SK-N-SH (cell line): ENCODE data around the gene MED8. TPM values are rescaled to one million over a fixed set of nuclear protein-coding genes. Genes with fewer than 3 reads are reported as not detected.

Experiments used
- CTCF ChIA-PET: fragments of 300-600, 350-600 bp; formaldehyde crosslinking; extraction: SDS; loops from one replicate; lab custom pipeline; 2021; lab: Yijun Ruan, JAX
- POLR2A ChIA-PET: fragments of 350-600 bp; sonication (Branson Sonifier 250); formaldehyde crosslinking; extraction: SDS; loops from one replicate; lab custom pipeline; 2020; ENCODE audit warnings: antibody characterized with exemption, inconsistent platforms; lab: Yijun Ruan, JAX
- DNase-seq: peaks from one replicate; pipeline ENCODE4 v3.0.0; 2012
- H2AFZ ChIP-seq: fragments of 200-600 bp; sonication (generic); 2 replicates; pipeline ENCODE4 v1.8.1; 2016; ENCODE audit warnings: antibody characterized with exemption, mild to moderate bottlenecking, low read depth
- H3F3A ChIP-seq: fragments of 200-600 bp; sonication (generic); replicated peaks from 2 replicates; pipeline ENCODE3; 2016; ENCODE audit warnings: antibody characterized with exemption, mild to moderate bottlenecking; ENCODE audit not compliant: insufficient read depth
- H3K27ac ChIP-seq, 2 experiments: fragments of 200-500 bp in 1 of 2; fragments of 200-600 bp in 1 of 2; sonication (Bioruptor generic) in 1 of 2; sonication (generic), shearing (Covaris generic) in 1 of 2; 2 replicates each; pipeline versions ENCODE4 v1.5.1 to v1.6.1; 2014 to 2016; ENCODE audit warnings: low read depth in 2 of 2, inconsistent platforms in 1 of 2, low read length in 1 of 2, mild to moderate bottlenecking in 1 of 2, mixed read lengths in 1 of 2
- H3K27me3 ChIP-seq: fragments of 200-600 bp; sonication (generic), shearing (Covaris generic); 2 replicates; pipeline ENCODE4 v1.6.1; 2016; ENCODE audit warnings: mixed run types; ENCODE audit not compliant: insufficient read depth
- H3K36me3 ChIP-seq, 2 experiments: fragments of 200-500 bp in 1 of 2; fragments of 200-600 bp in 1 of 2; sonication (Bioruptor generic) in 1 of 2; sonication (generic) in 1 of 2; replicated peaks in 1 of 2; 2 replicates each; pipeline versions ENCODE3 to v1.5.1; 2014 to 2016; ENCODE audit warnings: low read length in 1 of 2, mild to moderate bottlenecking in 1 of 2; ENCODE audit not compliant: insufficient read depth in 2 of 2, control insufficient read depth in 1 of 2
- H3K4me1 ChIP-seq, 2 experiments: fragments of 200-500 bp in 1 of 2; fragments of 200-600 bp in 1 of 2; sonication (Bioruptor generic) in 1 of 2; sonication (generic), shearing (Covaris generic) in 1 of 2; 2 replicates each; pipeline versions ENCODE4 v1.5.1 to v1.6.1; 2014 to 2016; ENCODE audit warnings: low read depth in 1 of 2, low read length in 1 of 2, mixed run types in 1 of 2; ENCODE audit not compliant: insufficient read depth in 2 of 2, control insufficient read depth in 1 of 2
- H3K4me2 ChIP-seq: fragments of 200-600 bp; sonication (generic), shearing (Covaris generic); 2 replicates; pipeline ENCODE4 v1.6.1; 2017; ENCODE audit warnings: mixed run types
- H3K4me3 ChIP-seq, 2 experiments: fragments of 200-500 bp in 1 of 2; fragments of 200-600 bp in 1 of 2; sonication (Bioruptor generic) in 1 of 2; sonication (generic), shearing (Covaris generic) in 1 of 2; 2 replicates each; pipeline versions ENCODE4 v1.5.1 to v1.8.1; 2014 to 2016; ENCODE audit warnings: low read depth in 2 of 2, inconsistent platforms in 1 of 2, low read length in 1 of 2, mild to moderate bottlenecking in 1 of 2, mixed read lengths in 1 of 2, moderate library complexity in 1 of 2
- H3K79me2 ChIP-seq: fragments of 200-600 bp; sonication (generic); 2 replicates; pipeline ENCODE4 v1.8.1; 2017; ENCODE audit warnings: mild to moderate bottlenecking; ENCODE audit not compliant: insufficient read depth
- H3K9ac ChIP-seq: fragments of 200-600 bp; sonication (generic); 2 replicates; pipeline ENCODE4 v1.6.1; 2017; ENCODE audit warnings: mixed run types
- H3K9me2 ChIP-seq: fragments of 200-600 bp; sonication (generic); 2 replicates; pipeline ENCODE4 v1.6.1; 2017; ENCODE audit warnings: mixed run types
- H3K9me3 ChIP-seq: fragments of 200-600 bp; sonication (generic); 2 replicates; pipeline ENCODE4 v1.6.1; 2017; ENCODE audit warnings: mixed run types, mild to moderate bottlenecking, moderate library complexity
- H4K20me1 ChIP-seq: fragments of 200-600 bp; sonication (generic); 2 replicates; pipeline ENCODE4 v1.6.1; 2017; ENCODE audit warnings: mild to moderate bottlenecking, mixed run types; ENCODE audit not compliant: insufficient read depth
- ELF1 ChIP-seq: IDR thresholded peaks from 2 replicates; pipeline ENCODE4 v1.4.0; 2012
- EZH2phosphoT487 ChIP-seq: fragments of 200-600 bp; sonication (generic); IDR thresholded peaks from 2 replicates; pipeline ENCODE4 v1.6.1; 2017; ENCODE audit warnings: low read depth, mixed run types, mild to moderate bottlenecking, antibody characterized with exemption, moderate library complexity, borderline replicate concordance
- FOXJ3 ChIP-seq: sonication (generic); formaldehyde crosslinking; IDR thresholded peaks from 2 replicates; pipeline ENCODE4 v1.5.1; 2020; ENCODE audit warnings: mild to moderate bottlenecking, missing genetic modification reagents
- FOXM1 ChIP-seq: IDR thresholded peaks from 2 replicates; pipeline ENCODE4 v1.4.0; 2012; ENCODE audit warnings: low read depth, mild to moderate bottlenecking
- GABPA ChIP-seq: IDR thresholded peaks from 2 replicates; pipeline ENCODE4 v1.4.0; 2012; ENCODE audit warnings: low read depth, mild to moderate bottlenecking
- JUND ChIP-seq: IDR thresholded peaks from 2 replicates; pipeline ENCODE4 v1.4.0; 2012
- MAX ChIP-seq: IDR thresholded peaks from 2 replicates; pipeline ENCODE4 v1.4.0; 2012; ENCODE audit warnings: low read depth
- REST ChIP-seq: IDR thresholded peaks from 2 replicates; pipeline ENCODE4 v1.6.1; 2012; ENCODE audit warnings: mild to moderate bottlenecking, low read depth, low read length, moderate library complexity
- RXRA ChIP-seq: IDR thresholded peaks from 2 replicates; pipeline ENCODE4 v1.4.0; 2012; ENCODE audit warnings: low read depth, mild to moderate bottlenecking, borderline replicate concordance
- SIN3A ChIP-seq: IDR thresholded peaks from 2 replicates; pipeline ENCODE4 v1.6.1; 2012; ENCODE audit warnings: low read depth, mild to moderate bottlenecking, low read length, moderate library complexity, borderline replicate concordance
- TAF1 ChIP-seq: IDR thresholded peaks from 2 replicates; pipeline ENCODE4 v1.6.1; 2012; ENCODE audit warnings: low read depth, mild to moderate bottlenecking, low read length, moderate library complexity, borderline replicate concordance
- TCF12 ChIP-seq: IDR thresholded peaks from 2 replicates; pipeline ENCODE4 v1.4.0; 2012
- WGBS: methylation state at CpG from one replicate; pipeline ENCODE4 v1.1.6; 2017; ENCODE audit warnings: low lambda C conversion rate; 5-methylcytosine and 5-hydroxymethylcytosine counted together
- polyA plus RNA-seq, 3 experiments: library from polyadenylated mRNA; depleted of rRNA; stranded (reverse); fragments of >200 nt; gene quantifications; 2 replicates each; pipeline ENCODE4 v1.2.3, GENCODE V29; 2012

The MED8 gene
- polyA plus RNA-seq, 1 of the 3 experiments (the other 2 are of a cell fraction), result 33.7 TPM

DNA sequence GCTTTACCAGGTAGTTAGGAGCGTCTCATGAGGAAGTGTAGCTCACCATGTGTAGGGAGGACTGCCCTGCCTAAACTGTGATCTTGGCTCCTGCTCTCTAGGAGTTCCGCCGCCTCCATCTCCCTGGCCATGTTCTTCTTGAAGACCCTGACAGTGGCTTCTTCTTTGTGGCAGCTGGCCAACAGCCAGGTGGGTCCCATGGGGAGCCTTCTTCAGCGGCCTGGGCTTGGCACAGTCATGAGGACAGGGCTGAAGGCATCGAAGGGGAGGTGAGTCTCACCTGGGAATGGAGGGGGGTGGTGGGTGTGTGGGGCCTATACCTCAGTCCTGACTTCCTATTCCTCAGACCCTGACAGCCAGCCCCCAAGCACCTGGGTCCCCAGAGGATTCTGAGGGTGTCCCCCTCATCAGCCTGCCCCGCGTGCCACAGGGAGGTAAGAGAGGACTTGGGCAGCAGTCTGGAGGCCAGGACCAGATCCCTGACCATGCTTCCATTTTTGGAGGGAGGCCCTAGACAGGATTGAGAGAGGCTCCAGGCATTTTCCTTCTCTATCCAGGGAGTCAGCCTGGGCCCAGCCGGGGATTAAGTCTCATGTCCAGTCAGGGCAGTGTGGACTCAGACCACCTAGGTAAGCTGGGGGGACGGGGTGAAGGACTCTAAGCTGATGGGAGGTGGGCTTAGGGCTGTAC lies 42.7 kb upstream of the MED8 start:
- 93% methylated on average over 7 of the region's 9 CpGs for WGBS
- CTCF ChIA-PET, result interaction anchor here (0.6 to 1.8 kb wide), 4 partner anchors 11 to 205 kb away, joined by 3 to 4 read pairs (median 3); no protein-coding TSS in a partner anchor

DNA sequence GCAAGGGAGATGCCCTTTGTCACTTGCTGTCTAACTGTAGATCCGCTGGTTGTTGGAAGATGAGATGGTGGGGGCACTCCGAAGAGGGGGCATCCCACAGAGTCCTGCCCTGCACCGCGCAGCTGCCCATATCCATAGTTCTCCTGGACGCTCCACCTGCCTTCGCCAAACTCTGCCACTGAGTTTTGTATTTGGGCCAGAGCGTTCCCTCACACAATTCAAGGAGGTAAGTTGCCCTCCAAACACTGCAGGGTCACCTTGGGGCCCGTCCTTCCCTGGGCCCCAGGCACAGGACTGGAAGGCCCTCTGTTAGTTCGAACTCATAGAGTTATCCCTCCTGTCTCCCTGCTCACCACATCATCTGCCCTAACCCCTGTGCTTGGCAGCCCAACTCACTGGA lies 42.1 kb upstream of the MED8 start:
- no peak overlapping the region for H2AFZ ChIP-seq
- H3K9me3 ChIP-seq, result no peaks in the 10 kb centered on the region
- POLR2A ChIA-PET, result no interaction called here
- no peak overlapping the region for H3K4me3 ChIP-seq
- H3K27ac ChIP-seq, result no peak overlapping the region
- peaks cover 28 to 85% of the 10 kb centered on the region in 2 experiments for H3K36me3 ChIP-seq
- H3K4me2 ChIP-seq, result no peak overlapping the region
- no peaks in the 10 kb centered on the region for H4K20me1 ChIP-seq
- H3F3A ChIP-seq, result no peaks in the 10 kb centered on the region
- DNase-seq, result no peak
- H3K79me2 ChIP-seq, result no peaks in the 10 kb centered on the region
- no peaks in the 10 kb centered on the region for H3K4me1 ChIP-seq
- H3K27me3 ChIP-seq, result no peaks in the 10 kb centered on the region
- CTCF ChIA-PET, result no interaction called here
- H3K9ac ChIP-seq, result no peak overlapping the region
- 92% methylated on average over 8 of the region's 9 CpGs for WGBS
- no peak for TF ChIP-seq JUND
- no peak for TF ChIP-seq GABPA
- no peak for TF ChIP-seq REST
- no peak for TF ChIP-seq RXRA
- H3K9me2 ChIP-seq, result no peaks in the 10 kb centered on the region

More for the DNA sequence above, 42.7 kb upstream of the MED8 start:
- Histone ChIP-seq H3K27ac (no peak overlapping the region), H4K20me1 (no peaks in the 10 kb centered on the region), H3K9me2 (no peaks in the 10 kb centered on the region), H3K9ac (no peak overlapping the region), H3K79me2 (no peaks in the 10 kb centered on the region), H3K4me1 (no peaks in the 10 kb centered on the region), H3K4me3 (no peak overlapping the region), H3K4me2 (no peak overlapping the region), H2AFZ (no peak overlapping the region), H3K36me3 (peaks cover 27 to 81% of the 10 kb centered on the region in 2 experiments), H3K27me3 (no peaks in the 10 kb centered on the region), H3K9me3 (no peaks in the 10 kb centered on the region), H3F3A (no peaks in the 10 kb centered on the region)
- POLR2A ChIA-PET, result no interaction called here
- TF ChIP-seq MAX (no peak), FOXM1 (no peak)
- no peak for DNase-seq

DNA sequence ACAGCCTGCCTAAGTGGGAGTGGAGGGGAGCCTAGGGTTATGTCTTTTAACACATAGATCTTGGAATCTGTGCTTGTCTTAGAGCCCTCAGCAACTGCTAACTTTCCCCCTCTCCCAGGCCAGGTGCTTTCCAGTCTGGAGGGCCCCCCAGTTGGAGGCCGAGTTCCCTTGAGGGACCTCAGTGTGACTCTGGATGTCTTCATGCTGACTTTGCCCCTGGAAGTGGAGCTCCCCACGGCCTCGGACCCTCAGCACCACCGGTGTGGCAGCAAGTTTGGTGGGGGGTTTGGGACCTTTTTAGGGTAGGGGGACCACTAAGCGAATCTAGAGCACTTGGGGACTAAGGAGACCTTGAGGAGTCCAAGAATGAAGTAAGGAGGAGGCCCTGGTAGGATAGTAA lies 41.2 kb upstream of the MED8 start:
- Histone ChIP-seq H3K9ac (no peak overlapping the region), H3F3A (no peaks in the 10 kb centered on the region), H2AFZ (no peak overlapping the region), H3K27me3 (no peaks in the 10 kb centered on the region), H3K9me3 (no peaks in the 10 kb centered on the region), H3K9me2 (no peaks in the 10 kb centered on the region), H3K27ac (no peak overlapping the region), H3K4me1 (no peaks in the 10 kb centered on the region), H3K79me2 (no peaks in the 10 kb centered on the region), H3K4me2 (no peak overlapping the region), H4K20me1 (no peaks in the 10 kb centered on the region), H3K36me3 (peaks cover 28 to 89% of the 10 kb centered on the region in 2 experiments), H3K4me3 (no peak overlapping the region)
- ChIA-PET POLR2A (no interaction called here), CTCF (interaction anchor here (1.9 kb wide), 1 partner anchor 204 kb away, joined by 4 read pairs; no protein-coding TSS in a partner anchor)
- no peak for DNase-seq
- TF ChIP-seq RXRA (no peak), ELF1 (no peak), SIN3A (no peak), EZH2phosphoT487 (no peak), TAF1 (no peak), FOXJ3 (no peak), JUND (no peak), TCF12 (no peak), MAX (no peak)
- 100% methylated on average over 1 of the region's 5 CpGs for WGBS
